ENCODE results near the gene HECTD4.

DNA sequence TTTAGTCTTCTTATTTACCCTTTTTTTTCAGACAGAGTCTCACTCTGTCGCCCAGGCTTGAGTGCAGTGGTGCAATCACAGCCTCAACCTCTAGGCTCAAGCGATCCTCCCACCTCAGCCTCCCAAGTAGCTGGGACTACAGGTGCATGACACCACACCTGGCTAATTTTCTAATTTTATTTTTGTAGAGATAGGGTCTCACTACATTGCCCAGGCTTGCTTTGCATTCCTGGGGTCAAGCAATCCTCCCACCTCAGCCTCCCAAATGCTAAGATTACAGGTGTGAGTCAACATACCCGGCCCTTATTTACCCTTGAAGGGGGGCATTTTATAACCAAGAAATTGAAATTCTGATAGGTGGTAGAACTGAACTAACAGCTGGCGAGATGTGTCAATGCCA lies 21.0 kb downstream of the HECTD4 start:
- TF ChIP-seq, protein P1, sequence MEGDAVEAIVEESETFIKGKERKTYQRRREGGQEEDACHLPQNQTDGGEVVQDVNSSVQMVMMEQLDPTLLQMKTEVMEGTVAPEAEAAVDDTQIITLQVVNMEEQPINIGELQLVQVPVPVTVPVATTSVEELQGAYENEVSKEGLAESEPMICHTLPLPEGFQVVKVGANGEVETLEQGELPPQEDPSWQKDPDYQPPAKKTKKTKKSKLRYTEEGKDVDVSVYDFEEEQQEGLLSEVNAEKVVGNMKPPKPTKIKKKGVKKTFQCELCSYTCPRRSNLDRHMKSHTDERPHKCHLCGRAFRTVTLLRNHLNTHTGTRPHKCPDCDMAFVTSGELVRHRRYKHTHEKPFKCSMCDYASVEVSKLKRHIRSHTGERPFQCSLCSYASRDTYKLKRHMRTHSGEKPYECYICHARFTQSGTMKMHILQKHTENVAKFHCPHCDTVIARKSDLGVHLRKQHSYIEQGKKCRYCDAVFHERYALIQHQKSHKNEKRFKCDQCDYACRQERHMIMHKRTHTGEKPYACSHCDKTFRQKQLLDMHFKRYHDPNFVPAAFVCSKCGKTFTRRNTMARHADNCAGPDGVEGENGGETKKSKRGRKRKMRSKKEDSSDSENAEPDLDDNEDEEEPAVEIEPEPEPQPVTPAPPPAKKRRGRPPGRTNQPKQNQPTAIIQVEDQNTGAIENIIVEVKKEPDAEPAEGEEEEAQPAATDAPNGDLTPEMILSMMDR (IDR thresholded peaks at IDR 0.05): no peak
- TF ChIP-seq ZFX (IDR thresholded peaks at IDR 0.05; ENCODE audit: borderline replicate concordance): no peak
